Measurements from ENCODE around the gene RAPGEF1. TPM values are rescaled to one million over a fixed set of nuclear protein-coding genes. Genes with fewer than 3 reads are reported as not detected.

RAPGEF1 gene
- total RNA-seq, 1 experiment from 2014 or later: 55.6 TPM

- H2BK5ac ChIP-seq (ENCODE audit: insufficient read length, low read length): no peak overlapping the region
- Mint-ChIP-seq H3K4me3 (no peak overlapping the region), H3K27me3 (ENCODE audit: low read depth) (no peaks in the 10 kb centered on the region), H3K27ac (0 out of 7 replicates have a peak overlapping the region, but pooled peaks of 1 of the 3 experiments have one; percentile 42), H3K36me3 (ENCODE audit: insufficient read depth in 1 of 3, low read depth in 3 of 3) (no peaks in the 10 kb centered on the region; a peak in 1 of 7 replicates), H3K4me1 (peaks cover 36 to 51% of the 10 kb centered on the region in 2 experiments), H3K9me3 (no peaks in the 10 kb centered on the region)
- no peak overlapping the region for H3K23ac ChIP-seq (ENCODE audit: insufficient read length, low read depth, low read length)
- H3K9ac ChIP-seq (ENCODE audit: extremely low read depth, insufficient read length, low read length): no peak overlapping the region
- H2BK120ac ChIP-seq (ENCODE audit: low read depth, low read length, poor library complexity, severe bottlenecking): no peak overlapping the region
- H3K56ac ChIP-seq (ENCODE audit: insufficient read length, low read depth, low read length): no peak overlapping the region
- H2AFZ ChIP-seq (ENCODE audit: low read length): no peak overlapping the region
- H3K27ac ChIP-seq (ENCODE audit: insufficient read length, low read depth, low read length): no peak overlapping the region
- peaks cover 24% of the 10 kb centered on the region; the same call in 1 of the 2 replicates for H3K4me1 ChIP-seq (ENCODE audit: insufficient read depth, low read length)
- H3K27me3 ChIP-seq (ENCODE audit: insufficient read depth, low read length): no peaks in the 10 kb centered on the region
- no peaks in the 10 kb centered on the region for H4K20me1 ChIP-seq (ENCODE audit: control insufficient read depth, insufficient read depth, insufficient read length)
- H4K5ac ChIP-seq (ENCODE audit: insufficient read length, low read depth, low read length): no peak overlapping the region
- no peak overlapping the region for H2AK5ac ChIP-seq (ENCODE audit: insufficient read length, low read length)
- H3K79me2 ChIP-seq (ENCODE audit: insufficient read depth, low read length): peaks cover 6% of the 10 kb centered on the region; the same call in 1 of the 2 replicates
- no peaks in the 10 kb centered on the region for H3K23me2 ChIP-seq (ENCODE audit: insufficient read length, low read depth, low read length, poor library complexity, severe bottlenecking)
- no peak overlapping the region for H2BK20ac ChIP-seq (ENCODE audit: low read depth, low read length, poor library complexity, severe bottlenecking)
- no peaks in the 10 kb centered on the region for H3K9me3 ChIP-seq (ENCODE audit: control insufficient read depth, low read depth, low read length)
- H4K8ac ChIP-seq (replicated peaks; ENCODE audit: insufficient read length, low read depth, low read length): no peak overlapping the region
- no peak for DNase-seq
- TF ChIP-seq CTCF (conservative IDR thresholded peaks at IDR 0.05): no peak
- no peak overlapping the region for H3K18ac ChIP-seq (ENCODE audit: insufficient read length, low read depth, low read length)
- WGBS (ENCODE audit: extremely low coverage, insufficient read length, low lambda C conversion rate): no CpG with 5 or more reads among the region's 8 CpGs
- peaks cover 3% of the 10 kb centered on the region for H3K79me1 ChIP-seq (ENCODE audit: insufficient read depth, low read depth, low read length, poor library complexity, severe bottlenecking)
- H3T11ph ChIP-seq (ENCODE audit: low read length): no peak overlapping the region
- no peak overlapping the region for H3K4ac ChIP-seq (ENCODE audit: low read depth, low read length)
- no peak overlapping the region for H2BK12ac ChIP-seq (ENCODE audit: insufficient read length, low read depth, low read length)
- no peak overlapping the region for H4K91ac ChIP-seq (ENCODE audit: insufficient read length, low read depth, low read length)
- H3K4me2 ChIP-seq (ENCODE audit: insufficient read depth, insufficient read length, low read length): no peak overlapping the region
- H3K14ac ChIP-seq (ENCODE audit: insufficient read depth, low read length): no peak overlapping the region
- H2BK15ac ChIP-seq (ENCODE audit: low read depth, low read length): no peak overlapping the region
Observed at GRCh38 chr9:131657456-131657855, 82.4 kb downstream of the RAPGEF1 start.

All from H9 (cell line).